OCI-M1 (cell line): ENCODE results near the gene MAP3K12.
"Not testable (repeated sequence)": the region's sequence is repeated elsewhere in the genome, so short reads cannot be mapped to it uniquely, and the experiment has no call there.

Experiments
- DNase-seq: peaks from one replicate; lab custom pipeline; 2025; lab: John Stamatoyannopoulos, UW

MAP3K12 gene

GRCh38 chr12:53499266-53500141 is at the start of gene MAP3K12:
MAP3K12 (minus strand) TSS chr12:53499458; CDS start chr12:53487391, 12,067 bp downstream.
- peak; percentile 60 for DNase-seq

- not testable (repeated sequence) for DNase-seq
Observed at GRCh38 chr12:53548354-53548753, 49.1 kb upstream of the MAP3K12 start.

GRCh38 chr12:53543539-53543938 is 44.3 kb upstream of the MAP3K12 start:
- DNase-seq = peak; percentile 40

GRCh38 chr12:53539526-53539925 is 40.3 kb upstream of the MAP3K12 start:
- DNase-seq = no peak

- DNase-seq = peak; percentile 80
Observed at GRCh38 chr12:53538209-53538689, 39.0 kb upstream of the MAP3K12 start.

GRCh38 chr12:53536962-53537361 is 37.7 kb upstream of the MAP3K12 start:
- no peak for DNase-seq

- DNase-seq = no peak
Observed at GRCh38 chr12:53533471-53533870, 34.2 kb upstream of the MAP3K12 start.

GRCh38 chr12:53532524-53533445 is 33.5 kb upstream of the MAP3K12 start:
- DNase-seq = no peak

GRCh38 chr12:53532021-53532420 is 32.8 kb upstream of the MAP3K12 start:
- DNase-seq = no peak

GRCh38 chr12:53530920-53531319 is 31.7 kb upstream of the MAP3K12 start:
- no peak for DNase-seq

- no peak for DNase-seq
Observed at GRCh38 chr12:53530061-53530460, 30.8 kb upstream of the MAP3K12 start.

- DNase-seq = no peak
Observed at GRCh38 chr12:53524476-53524875, 25.2 kb upstream of the MAP3K12 start.

GRCh38 chr12:53523131-53523530 is 23.9 kb upstream of the MAP3K12 start:
- DNase-seq = no peak

GRCh38 chr12:53518381-53518780 is 19.1 kb upstream of the MAP3K12 start:
- no peak for DNase-seq

GRCh38 chr12:53516758-53517455 is 17.6 kb upstream of the MAP3K12 start:
- DNase-seq = no peak

GRCh38 chr12:53515291-53515680 is 16.0 kb upstream of the MAP3K12 start:
- DNase-seq = no peak

- no peak for DNase-seq
Observed at GRCh38 chr12:53514628-53515290, 15.5 kb upstream of the MAP3K12 start.

GRCh38 chr12:53513712-53514410 is 14.6 kb upstream of the MAP3K12 start:
- no peak for DNase-seq

- no peak for DNase-seq
Observed at GRCh38 chr12:53510181-53510812, 11.0 kb upstream of the MAP3K12 start.

- DNase-seq = peak; percentile 95
Observed at GRCh38 chr12:53508534-53509170, 9.4 kb upstream of the MAP3K12 start.
